HL-60 (cell line): ENCODE data around the gene CCL19.

Source experiments
- CTCF ChIP-seq: IDR thresholded peaks from one replicate; pipeline ENCODE4 v1.5.1; 2011; ENCODE audit warnings: low read length, control low read depth, inconsistent platforms; ENCODE audit not compliant: insufficient read depth
- REST ChIP-seq: IDR thresholded peaks from 2 replicates; pipeline ENCODE4 v1.6.1; 2012; ENCODE audit warnings: low read depth; ENCODE audit not compliant: insufficient replicate concordance

- TF ChIP-seq CTCF (no peak), REST (no peak)
Observed at GRCh38 chr9:34737677-34738260, 46.7 kb upstream of the CCL19 start.
